GM18517 (cell line): ENCODE data around the gene KRT39.
"Not testable (repeated sequence)": the region's sequence is repeated elsewhere in the genome, so short reads cannot be mapped to it uniquely, and the experiment has no call there.

Source experiments
- ATAC-seq: cut with Tn5 transposase; IDR thresholded peaks from one replicate; pipeline ENCODE4 v1.9.1; 2021; ENCODE audit warnings: mild to moderate bottlenecking, moderate library complexity; ENCODE audit not compliant: unreplicated experiment

Gene KRT39

DNA sequence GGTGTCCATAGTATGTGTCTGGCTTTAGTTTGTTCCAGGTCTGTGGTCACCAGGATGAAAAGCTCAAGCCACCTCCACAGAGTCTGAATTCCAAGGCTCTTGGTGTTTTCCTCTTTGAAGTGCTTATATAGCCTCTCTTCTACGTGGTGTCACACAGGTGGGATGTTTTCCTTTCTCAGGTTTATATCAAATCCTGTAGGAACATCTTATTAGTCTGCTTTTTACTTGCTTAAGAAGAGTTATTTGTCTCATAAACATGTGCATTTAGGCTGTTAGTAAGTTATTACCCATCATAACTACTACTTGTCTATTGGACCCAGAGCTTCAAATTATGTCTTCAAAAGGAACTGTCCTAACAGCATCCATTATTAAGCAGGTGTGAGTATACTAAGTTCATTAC lies at the start of gene KRT39:
Gene KRT39, minus strand, starts transcription at position 101 of the 400 bp plus-strand sequence. Its CDS starts 92 bp downstream, at position 9.
- ATAC-seq: no peak

DNA sequence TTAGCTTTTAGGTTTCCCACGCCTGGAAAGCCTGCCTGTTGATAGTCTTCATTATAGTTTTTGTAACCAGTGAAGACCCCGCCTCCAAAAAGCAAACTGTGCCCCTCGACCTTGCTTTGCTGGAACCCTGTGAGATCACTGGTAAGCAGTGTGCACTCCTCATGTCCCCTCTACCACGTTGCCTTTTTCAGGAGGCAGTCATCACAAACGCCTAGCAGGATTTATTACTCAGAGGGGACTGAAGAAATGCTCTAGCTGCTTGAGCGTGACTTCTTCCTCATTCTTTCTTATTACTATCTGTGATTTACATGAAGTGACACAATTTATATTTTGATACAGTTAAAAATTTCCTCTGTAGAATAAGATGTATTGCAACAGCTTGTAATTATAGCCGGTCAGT lies 48.7 kb upstream of the KRT39 start:
- no peak for ATAC-seq

DNA sequence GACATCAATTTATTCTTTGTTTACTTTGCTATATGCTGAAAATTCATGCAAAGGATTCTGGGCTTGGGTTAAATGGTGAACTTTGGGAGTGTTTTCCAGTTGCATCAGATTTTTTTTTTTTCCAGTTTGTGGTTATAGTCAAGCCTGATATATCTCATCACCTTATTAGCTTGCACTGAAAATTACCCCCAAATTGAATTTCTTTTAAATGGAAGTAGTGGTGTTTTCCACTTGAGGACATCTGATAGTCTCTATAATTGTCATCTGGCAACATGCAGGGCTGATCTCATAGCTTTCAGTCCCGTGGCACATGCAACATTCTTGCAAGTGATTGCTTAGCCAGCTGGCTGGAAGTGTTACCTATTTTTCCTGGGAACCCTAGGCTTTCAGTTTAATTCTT lies 46.9 kb upstream of the KRT39 start:
- no peak for ATAC-seq

DNA sequence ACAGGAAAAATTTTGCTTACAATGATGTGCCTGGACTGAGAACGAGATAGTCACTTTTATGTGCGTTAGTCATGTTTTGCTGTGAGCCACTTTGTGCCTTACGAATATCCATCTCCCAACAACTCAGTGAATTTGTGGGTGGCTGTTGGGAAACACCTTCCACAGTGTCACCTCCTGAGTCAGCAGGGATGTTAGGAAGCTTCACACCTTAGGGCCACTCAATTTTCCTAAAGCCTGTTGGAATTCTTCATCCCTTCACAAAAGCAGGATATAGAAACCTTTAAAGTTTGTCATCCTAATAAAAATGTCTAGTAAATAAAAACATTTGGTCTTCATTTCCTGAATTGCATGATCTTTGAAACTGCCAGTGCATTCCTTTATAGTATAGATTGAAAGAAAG lies 46.4 kb upstream of the KRT39 start:
- ATAC-seq: no peak

DNA sequence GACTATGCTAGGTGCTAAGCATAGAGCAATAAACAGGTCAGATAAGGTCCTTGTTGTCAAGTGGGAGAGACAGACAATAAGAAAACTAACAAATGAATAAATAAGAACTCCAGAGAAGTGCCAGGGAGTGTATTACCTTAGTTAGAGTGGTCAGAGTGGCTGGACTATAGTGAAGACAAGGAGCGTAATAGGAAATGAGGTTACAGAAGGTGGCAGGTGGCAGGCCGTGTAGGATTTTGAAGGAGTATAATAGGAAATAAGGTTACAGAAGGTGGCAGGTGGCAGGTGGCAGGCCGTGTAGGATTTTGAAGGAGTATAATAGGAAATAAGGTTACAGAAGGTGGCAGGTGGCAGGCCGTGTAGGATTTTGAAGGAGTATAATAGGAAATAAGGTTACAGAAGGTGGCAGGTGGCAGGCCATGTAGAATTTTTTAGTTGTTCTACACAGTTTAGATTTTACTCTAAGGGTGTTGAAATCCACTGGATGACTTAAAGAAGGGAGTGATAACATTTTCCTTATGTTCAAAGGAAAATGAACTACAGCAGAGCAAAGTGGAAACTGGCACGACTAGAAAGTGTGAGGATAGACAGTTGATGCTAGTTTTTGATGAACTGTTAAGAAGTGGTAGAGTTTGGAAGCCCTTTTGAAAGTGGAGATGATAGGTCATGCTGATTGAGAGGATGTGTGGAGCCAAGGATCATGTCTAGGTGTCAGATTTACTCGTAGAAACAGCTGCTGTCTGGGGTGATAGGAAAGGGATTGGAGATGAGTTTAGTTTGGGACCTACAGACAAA lies 45.8 kb upstream of the KRT39 start:
- ATAC-seq: no peak

DNA sequence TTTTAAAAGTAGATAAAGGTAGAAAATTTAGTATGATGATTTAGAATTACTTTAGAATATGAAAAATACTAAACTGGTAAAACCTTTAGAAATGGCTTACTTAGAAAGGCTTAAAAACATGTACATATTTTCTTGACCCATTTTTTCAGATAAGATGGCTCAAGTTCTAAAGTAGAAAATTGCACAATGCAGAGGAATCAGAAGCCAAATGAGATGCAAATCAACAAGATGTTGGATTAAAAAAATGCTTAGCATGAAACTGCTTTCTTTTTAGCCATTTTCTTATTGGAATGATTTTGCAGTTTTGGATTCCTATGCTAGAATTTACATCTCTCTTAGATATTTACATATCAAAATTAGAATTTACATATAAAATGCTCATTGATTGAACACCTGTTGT lies 43.7 kb upstream of the KRT39 start:
- no peak for ATAC-seq

DNA sequence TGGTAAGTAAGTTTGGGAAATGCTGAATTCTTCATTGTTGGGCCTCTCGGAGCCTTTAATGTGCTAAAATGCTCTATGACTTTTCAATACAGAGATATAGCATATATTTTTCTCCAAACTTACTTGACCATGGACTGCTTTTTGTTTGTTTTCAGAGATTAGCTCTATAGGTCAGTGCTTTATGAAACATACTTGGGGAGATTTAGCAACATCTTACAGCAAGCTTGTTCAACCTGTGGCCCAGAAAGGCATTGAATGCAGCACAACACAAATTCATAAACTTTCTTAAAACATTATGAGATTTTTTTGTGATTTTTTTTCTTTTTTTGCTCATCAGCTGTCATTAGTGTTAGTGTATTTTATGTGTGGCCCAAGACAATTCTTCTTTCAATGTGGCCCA lies 43.2 kb upstream of the KRT39 start:
- ATAC-seq: no peak

DNA sequence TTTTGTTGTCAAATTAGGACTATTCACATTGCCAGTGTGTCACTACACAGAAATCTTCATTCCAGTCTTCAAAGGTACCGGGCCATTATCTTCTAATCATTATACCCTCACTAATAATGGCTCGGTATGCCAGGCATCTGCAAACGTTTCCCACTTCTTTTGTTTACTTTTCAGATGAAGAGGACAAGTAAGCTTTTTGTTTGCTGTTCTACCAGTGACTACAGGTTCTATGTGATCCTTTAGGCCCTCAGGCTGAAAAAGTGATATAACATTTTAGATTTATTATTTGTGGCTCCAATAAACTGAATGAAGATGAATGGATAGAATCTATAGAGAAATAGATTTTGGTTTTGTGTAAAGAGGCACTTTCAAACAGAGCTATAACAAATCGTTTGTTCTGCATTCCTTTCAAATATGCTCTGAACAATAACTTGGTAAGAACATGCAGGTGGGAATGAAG lies 42.6 kb upstream of the KRT39 start:
- ATAC-seq: no peak

DNA sequence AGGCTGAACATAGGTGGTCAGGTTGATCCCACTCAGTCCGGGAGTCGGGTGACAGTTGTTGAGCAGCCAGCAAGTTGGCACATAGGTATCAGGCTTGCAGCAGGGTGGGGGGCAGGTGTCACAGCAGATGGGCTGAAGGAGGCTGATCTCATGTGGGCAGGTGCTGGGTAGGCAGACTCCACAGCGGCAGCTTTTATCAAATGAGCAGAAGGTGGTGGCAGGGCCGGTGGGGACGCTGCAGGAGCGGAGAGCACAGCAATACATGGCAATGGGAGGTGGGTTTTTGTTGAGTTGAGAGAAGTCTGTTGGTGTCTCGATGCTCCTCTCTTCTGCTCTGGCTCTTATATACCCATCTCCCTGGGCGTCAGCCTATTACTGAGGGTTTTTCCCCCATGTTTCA lies 42.1 kb upstream of the KRT39 start, which contains the start of gene KRTAP3-1:
Gene KRTAP3-1, minus strand, starts transcription at position 318 of the 400 bp plus-strand sequence. Its CDS starts 54 bp downstream, at position 264.
- ATAC-seq: no peak

DNA sequence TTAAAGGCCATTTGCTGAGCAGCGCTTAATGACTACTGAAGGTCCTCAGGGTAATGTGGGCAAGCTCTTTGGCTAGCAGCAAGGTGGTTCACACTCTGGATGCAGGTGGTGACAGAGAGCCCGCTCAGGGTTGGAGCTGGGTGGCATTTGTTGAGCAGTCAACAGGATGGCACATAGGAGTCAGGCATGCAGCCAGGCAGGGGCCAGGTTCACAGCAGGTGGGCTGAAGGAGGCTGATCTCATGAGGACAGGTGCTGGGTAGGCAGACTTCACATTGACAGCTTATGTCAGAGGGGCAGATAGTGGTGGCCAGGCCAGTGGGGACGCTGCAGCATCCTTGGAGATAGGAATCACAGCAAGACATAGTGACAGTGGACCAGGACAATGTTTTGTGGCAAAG lies 37.6 kb upstream of the KRT39 start:
- ATAC-seq: no peak

DNA sequence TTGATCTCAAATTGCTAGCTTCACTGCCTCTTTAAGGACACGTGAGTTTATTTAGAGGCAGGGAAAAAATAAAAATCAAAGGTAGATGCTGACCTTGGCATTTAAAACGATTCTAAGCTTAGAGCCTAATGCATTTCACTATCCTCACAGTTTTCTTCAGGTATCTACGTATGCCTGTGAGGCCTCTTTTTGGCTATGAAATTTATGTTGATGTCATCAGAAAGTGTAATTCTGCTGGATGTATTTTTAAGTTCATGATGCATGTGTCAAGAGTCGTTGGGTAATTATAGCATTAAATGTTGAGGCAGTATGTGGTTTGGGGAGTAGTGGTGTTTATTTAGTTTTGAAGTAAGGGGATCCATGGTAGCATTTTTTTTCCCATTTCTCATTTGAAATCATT lies 37.2 kb upstream of the KRT39 start:
- ATAC-seq: no peak

DNA sequence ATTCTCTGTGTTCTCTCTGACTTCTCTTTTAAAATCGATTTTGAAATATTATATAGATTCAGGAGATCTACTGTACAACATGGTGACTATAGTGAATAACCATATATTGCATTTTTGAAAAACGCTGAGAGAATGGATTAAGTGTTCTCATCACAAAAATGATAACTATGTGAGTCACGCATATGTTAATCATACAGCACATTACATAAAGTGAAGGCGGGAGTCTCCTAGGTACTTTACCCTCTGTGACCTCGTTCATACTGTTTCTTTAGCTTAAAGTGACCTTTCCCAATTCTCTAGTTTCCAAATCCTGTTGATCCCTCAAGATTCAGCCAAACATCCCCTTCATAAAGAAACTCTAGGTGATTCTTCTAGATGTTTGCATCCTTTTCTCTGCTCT lies 36.1 kb upstream of the KRT39 start:
- no peak for ATAC-seq

DNA sequence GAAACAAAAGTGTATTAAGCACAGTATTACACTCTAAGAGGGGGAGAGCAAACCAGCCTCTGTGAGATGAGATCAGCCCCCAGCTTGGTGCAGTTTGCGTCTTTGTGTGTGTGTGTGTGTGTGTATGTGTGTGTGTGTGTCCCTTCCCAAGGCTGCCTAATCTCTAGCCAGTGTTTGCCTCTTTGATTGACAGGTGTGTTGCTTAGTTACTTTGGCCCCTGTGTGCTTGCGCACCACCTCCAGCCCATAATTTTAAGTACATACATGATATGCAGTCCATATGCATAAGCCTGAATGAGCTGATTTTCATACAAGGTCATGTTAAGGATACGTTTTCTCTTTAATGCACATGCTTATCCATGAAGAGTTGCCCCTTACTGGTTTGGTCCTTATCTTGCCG lies 35.0 kb upstream of the KRT39 start:
- no peak for ATAC-seq

DNA sequence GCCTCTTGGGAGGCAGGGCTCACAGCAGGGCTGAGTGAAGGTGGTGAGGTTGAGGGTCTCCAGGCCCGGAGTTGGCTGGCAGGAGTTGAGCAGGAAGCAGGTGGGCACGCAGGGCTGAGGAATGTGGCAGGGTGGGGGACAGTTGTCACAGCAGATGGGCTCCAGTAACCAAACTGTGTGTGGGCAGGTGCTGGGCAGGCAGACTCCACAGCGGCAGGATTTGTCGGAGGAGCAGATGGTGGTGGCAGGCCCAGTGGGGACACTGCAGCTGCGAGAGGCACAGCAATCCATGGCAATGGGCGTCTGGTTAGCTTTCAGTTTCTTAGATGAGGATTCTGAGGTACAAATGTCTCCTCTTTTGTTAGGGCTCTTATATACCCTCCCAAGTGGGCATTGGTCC lies 32.8 kb upstream of the KRT39 start, which contains the start of gene KRTAP3-2:
Gene KRTAP3-2, minus strand, starts transcription at position 344 of the 400 bp plus-strand sequence. Its CDS starts 53 bp downstream, at position 291.
- ATAC-seq: not testable (repeated sequence)

DNA sequence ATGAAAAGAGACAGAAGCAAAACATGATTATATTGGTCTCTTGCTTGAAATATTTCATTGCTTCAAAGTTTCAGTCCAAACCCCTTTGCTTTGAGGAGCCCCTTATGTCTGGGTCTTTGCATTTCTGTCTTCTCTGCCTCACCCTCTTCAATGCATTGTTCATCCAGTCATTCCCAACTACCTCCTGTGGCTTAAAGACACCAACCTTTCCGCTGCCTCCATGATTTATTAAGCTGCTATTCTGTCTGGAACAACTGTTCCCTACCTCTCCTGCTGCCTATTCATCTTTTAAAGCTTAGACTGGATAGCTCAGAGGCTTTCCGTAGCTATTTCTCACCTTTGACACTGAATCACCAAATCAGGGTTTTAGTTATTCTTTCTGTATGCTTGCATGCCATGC lies 30.6 kb upstream of the KRT39 start:
- no peak for ATAC-seq

DNA sequence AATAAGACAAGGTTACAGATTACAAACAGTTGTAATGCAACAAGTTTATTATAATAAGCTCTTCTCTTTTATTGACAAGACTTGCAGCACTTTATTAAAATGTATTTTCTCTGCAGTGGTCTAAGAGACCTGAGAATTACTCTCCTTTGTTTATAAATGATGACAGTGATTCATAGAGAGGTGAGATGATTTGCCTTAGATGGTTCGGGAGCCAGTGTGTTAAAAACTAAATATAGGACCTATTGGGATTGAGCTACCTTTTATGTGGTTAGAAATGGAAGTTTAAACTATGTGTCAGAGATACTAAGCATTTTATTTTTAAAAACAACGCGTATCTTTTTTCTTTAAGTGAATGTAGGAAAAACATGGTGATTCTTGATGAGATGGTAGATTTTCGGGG lies 30.1 kb upstream of the KRT39 start:
- no peak for ATAC-seq

DNA sequence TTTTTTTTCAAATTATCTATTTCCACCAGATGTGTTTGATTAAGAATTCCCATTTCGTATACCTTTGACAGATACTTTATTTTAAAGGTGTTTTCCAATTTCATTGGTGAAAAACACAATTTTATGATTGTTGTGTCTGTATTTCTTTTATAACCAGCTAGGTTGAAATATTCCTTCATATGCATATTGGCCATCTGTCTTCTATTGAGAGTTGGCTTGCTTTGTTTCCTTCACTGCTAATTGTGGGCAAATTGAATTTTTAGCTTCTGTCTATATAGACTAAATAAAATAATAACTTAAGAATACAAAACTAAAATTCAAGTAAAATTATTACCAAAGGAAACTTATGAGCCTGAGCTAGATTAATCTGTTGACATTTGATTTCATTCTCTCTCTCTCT lies 28.4 kb upstream of the KRT39 start:
- no peak for ATAC-seq

DNA sequence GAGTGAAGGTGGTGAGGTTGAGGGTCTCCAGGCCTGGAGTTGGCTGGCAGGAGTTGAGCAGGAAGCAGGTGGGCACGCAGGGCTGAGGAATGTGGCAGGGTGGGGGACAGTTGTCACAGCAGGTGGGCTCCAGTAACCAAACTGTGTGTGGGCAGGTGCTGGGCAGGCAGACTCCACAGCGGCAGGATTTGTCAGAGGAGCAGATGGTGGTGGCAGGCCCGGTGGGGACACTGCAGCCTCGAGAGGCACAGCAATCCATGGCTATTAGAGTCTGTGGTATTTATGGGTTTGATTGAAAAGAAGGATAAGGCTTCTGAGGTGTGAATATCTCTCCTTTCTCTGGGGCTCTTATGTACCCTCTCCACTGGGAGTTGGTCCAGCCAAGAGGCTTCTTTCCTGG lies 27.1 kb upstream of the KRT39 start, which contains the start of gene KRTAP3-3:
Gene KRTAP3-3, minus strand, starts transcription at position 326 of the 400 bp plus-strand sequence. Its CDS starts 67 bp downstream, at position 259.
- ATAC-seq: no peak

DNA sequence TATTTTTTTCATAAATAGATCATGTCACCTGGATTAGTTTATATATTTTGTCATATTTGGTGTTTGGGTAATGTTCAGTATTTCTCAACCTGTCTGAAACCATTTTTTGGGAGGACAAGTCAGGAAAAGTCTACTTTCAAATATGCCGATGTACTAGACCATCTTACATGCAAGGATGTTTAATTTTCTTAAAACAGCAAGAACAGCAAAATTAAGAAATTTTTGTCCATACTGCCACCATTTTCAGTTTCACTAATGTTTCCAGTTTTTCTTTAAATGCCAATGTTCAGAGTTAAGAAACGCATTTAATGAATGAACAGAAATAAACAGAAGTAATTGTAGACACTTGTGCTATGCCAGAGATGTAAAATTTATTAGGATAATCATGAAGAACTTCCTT lies 26.3 kb upstream of the KRT39 start:
- ATAC-seq: no peak

DNA sequence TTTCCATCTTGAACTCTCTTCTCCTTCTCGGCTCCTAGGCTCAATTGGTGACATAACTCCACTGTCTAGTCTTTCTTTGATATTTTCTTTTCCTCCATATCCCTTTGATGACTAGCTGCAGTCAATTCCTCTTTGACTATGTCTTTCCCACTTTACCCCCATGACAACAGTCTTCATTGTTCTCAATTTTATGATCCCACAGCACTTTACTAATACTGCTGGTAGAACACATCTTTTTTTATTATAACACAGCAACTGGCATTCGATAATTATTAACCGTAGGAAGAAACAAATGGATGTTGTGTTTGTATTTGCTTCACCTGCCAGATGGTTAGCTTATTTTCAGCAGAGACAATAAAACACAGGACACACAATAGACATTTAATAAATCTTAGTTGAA lies 25.9 kb upstream of the KRT39 start:
- no peak for ATAC-seq

DNA sequence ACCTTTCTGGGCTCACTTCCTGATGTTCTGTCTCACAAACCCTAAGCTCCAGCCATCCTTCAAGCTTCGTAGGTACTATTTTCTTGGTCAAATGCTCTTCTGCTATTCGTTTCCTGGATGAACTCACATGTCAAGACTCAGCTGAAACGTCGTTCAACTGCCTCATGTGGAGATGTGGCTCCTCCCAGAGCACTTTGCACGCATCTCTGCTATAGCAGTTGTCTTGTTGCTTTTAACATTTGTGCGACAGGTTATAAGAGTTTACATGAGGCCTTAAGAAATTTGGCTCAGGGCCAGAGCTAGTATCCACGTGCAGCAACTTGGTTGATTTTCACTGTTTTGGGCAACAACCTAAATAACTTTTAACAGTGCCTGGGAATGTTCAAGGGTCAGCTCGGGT lies 20.2 kb upstream of the KRT39 start:
- no peak for ATAC-seq

DNA sequence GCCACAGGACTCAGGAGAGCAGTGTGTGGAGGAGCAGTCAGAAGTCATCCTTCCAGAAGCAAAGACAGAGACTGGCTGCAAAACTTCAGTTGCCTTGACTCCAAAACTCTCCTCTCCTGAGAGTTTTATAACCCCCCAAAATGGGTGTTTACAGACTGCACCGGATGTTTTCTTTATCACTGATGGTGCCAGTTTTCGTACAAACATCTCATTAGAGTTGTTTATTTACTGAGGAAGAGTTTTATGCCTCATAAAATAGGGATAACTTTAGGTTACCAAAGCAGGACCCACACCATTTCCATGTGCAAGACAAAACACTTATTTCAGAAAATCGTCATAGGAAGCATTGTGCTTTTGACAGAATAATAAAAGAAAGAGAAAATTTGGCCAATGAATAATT lies 17.5 kb upstream of the KRT39 start, which contains the start of gene KRT40:
Gene KRT40, minus strand, starts transcription at position 101 of the 400 bp plus-strand sequence. Its CDS starts 53 bp downstream, at position 48.
- ATAC-seq: no peak
